ENCODE results near the gene ERRFI1.

- TF ChIP-seq CTCF (conservative IDR thresholded peaks at IDR 0.05; ENCODE audit: low read depth, low read length), result no peak
- no peak for TF ChIP-seq EZH2 (IDR thresholded peaks at IDR 0.05; ENCODE audit: borderline replicate concordance, low read depth, low read length, poor library complexity, severe bottlenecking)
Measured at GRCh38 chr1:8023995-8024313, 2.2 kb downstream of the ERRFI1 start.

Measured in A673 (cell line).